HepG2 (cell line): ENCODE measurements around the gene PXMP4. TPM values are rescaled to one million over a fixed set of nuclear protein-coding genes. Genes with fewer than 3 reads are reported as not detected.
A peak's percentile ranks its signal among the peaks of the same experiment; 100 is the strongest.

Experiments
- ADNP ChIP-seq: sonication (generic); formaldehyde crosslinking; IDR thresholded peaks from 2 replicates; pipeline ENCODE4 v1.4.0; 2020; ENCODE audit warnings: missing genetic modification reagents
- FOXK1 ChIP-seq: sonication (generic); formaldehyde crosslinking; IDR thresholded peaks from 2 replicates; pipeline ENCODE4 v1.4.0; 2020; ENCODE audit warnings: low read depth, missing genetic modification reagents, borderline replicate concordance
- HIC2 ChIP-seq: sonication (generic); formaldehyde crosslinking; IDR thresholded peaks from 2 replicates; pipeline ENCODE4 v1.9.0; 2022; ENCODE audit warnings: low read depth, missing genetic modification reagents
- HMGA1 ChIP-seq: sonication (generic); formaldehyde crosslinking; conservative IDR thresholded peaks from 2 replicates; pipeline ENCODE4 v1.4.0; 2020; ENCODE audit warnings: missing genetic modification reagents
- NFAT5 ChIP-seq: sonication (generic); formaldehyde crosslinking; IDR thresholded peaks from 2 replicates; pipeline ENCODE4 v1.4.0; 2020; ENCODE audit warnings: missing genetic modification reagents
- NR1H2 ChIP-seq: sonication (generic); formaldehyde crosslinking; IDR thresholded peaks from 2 replicates; pipeline ENCODE4 v1.8.1; 2022; ENCODE audit warnings: low read depth, missing genetic modification reagents, borderline replicate concordance
- PAWR ChIP-seq: sonication (generic); formaldehyde crosslinking; IDR thresholded peaks from 2 replicates; pipeline ENCODE4 v1.4.0; 2020; ENCODE audit warnings: missing genetic modification reagents, mild to moderate bottlenecking, borderline replicate concordance
- PBX3 ChIP-seq: sonication (generic); formaldehyde crosslinking; IDR thresholded peaks from 2 replicates; pipeline ENCODE4 v1.8.1; 2023; ENCODE audit warnings: missing genetic modification reagents, inconsistent platforms, borderline replicate concordance
- RFX5 ChIP-seq: IDR thresholded peaks from 2 replicates; pipeline ENCODE4 v1.6.1; 2011; ENCODE audit warnings: low read depth, low read length, improper control_type of control experiment
- TEAD3 ChIP-seq: optimal IDR thresholded peaks from 2 replicates; pipeline ENCODE3; 2016; ENCODE audit warnings: borderline replicate concordance
- TIGD3 ChIP-seq: sonication (generic); formaldehyde crosslinking; IDR thresholded peaks from 2 replicates; pipeline ENCODE4 v1.5.1; 2020; ENCODE audit warnings: mild to moderate bottlenecking, missing genetic modification reagents, borderline replicate concordance
- ZNF232 ChIP-seq: sonication (generic); formaldehyde crosslinking; IDR thresholded peaks from 2 replicates; pipeline ENCODE4 v1.4.0; 2020; ENCODE audit warnings: missing genetic modification reagents, borderline replicate concordance
- ZNF343 ChIP-seq: sonication (generic); formaldehyde crosslinking; IDR thresholded peaks from 2 replicates; pipeline ENCODE4 v1.4.0; 2020; ENCODE audit warnings: mild to moderate bottlenecking, missing genetic modification reagents
- ZNF432 ChIP-seq: sonication (generic); formaldehyde crosslinking; IDR thresholded peaks from 2 replicates; pipeline ENCODE4 v1.5.0; 2020; ENCODE audit warnings: missing genetic modification reagents, mild to moderate bottlenecking, borderline replicate concordance
- ZNF629 ChIP-seq: sonication (generic); formaldehyde crosslinking; conservative IDR thresholded peaks from 2 replicates; pipeline ENCODE4 v1.5.0; 2020; ENCODE audit warnings: missing genetic modification reagents
- polyA plus RNA-seq, 8 experiments: library from polyadenylated mRNA; depleted of rRNA in 3 of 8; stranded (reverse) in 7 of 8; unstranded in 1 of 8; fragments of >200 nt; fragmentation: Illumina TruSeq in 4 of 8; extraction: Trizol in 4 of 8; gene quantifications; 2 replicates each; pipeline versions ENCODE4 v1.2.1 to v1.2.3, GENCODE V29; 2011 to 2016; ENCODE audit warnings: low read depth in 4 of 8, missing spikeins in 1 of 8, mixed read lengths in 1 of 8; ENCODE audit not compliant: insufficient read depth in 1 of 8
- total RNA-seq, 5 experiments: library from RNA; depleted of rRNA; stranded (reverse); fragments of >200 nt; fragmentation: Illumina TruSeq; extraction: Trizol; gene quantifications; 2 replicates each; pipeline ENCODE4 v1.2.3, GENCODE V29; 2016; ENCODE audit warnings: low read depth in 1 of 5
- TF ChIP-seq, protein P1 (sequence below): sonication (generic); formaldehyde crosslinking; IDR thresholded peaks from 2 replicates; pipeline ENCODE4 v1.4.0; 2020; ENCODE audit warnings: missing genetic modification reagents
- TF ChIP-seq, protein P2 (sequence below): sonication (generic); formaldehyde crosslinking; IDR thresholded peaks from 2 replicates; pipeline ENCODE4 v1.4.0; 2020; ENCODE audit warnings: mild to moderate bottlenecking, missing genetic modification reagents

PXMP4 gene
- total and polyA plus RNA-seq, 2 of the 13 experiments (the other 11 are each of a cell fraction or from before 2014, with no cell fraction given): not detected

GRCh38 chr20:33731693-33732165 lies 11.6 kb upstream of the PXMP4 start, which contains the start of gene ZNF341 (continued):
- TF ChIP-seq TIGD3 (CRISPR knock-in tag) (peak; percentile 60; the same call in 1 of the 2 replicates), RFX5 (no peak), NR1H2 (CRISPR knock-in tag) (no peak), FOXK1 (CRISPR knock-in tag) (peak; percentile 58), ZNF629 (CRISPR knock-in tag) (no peak), PAWR (CRISPR knock-in tag) (no peak), ZNF343 (CRISPR knock-in tag) (no peak), HIC2 (CRISPR knock-in tag) (peak; percentile 87), ZNF432 (CRISPR knock-in tag) (no peak), NFAT5 (CRISPR knock-in tag) (peak; percentile 77), ZNF232 (0 out of 2 replicates have a peak, but pooled peaks have one; percentile 43), ADNP (CRISPR knock-in tag) (no peak; the same call in 1 of the 2 replicates), TEAD3 (CRISPR knock-in tag) (peak; percentile 65), PBX3 (no peak), HMGA1 (no peak)
- TF ChIP-seq, protein P1, sequence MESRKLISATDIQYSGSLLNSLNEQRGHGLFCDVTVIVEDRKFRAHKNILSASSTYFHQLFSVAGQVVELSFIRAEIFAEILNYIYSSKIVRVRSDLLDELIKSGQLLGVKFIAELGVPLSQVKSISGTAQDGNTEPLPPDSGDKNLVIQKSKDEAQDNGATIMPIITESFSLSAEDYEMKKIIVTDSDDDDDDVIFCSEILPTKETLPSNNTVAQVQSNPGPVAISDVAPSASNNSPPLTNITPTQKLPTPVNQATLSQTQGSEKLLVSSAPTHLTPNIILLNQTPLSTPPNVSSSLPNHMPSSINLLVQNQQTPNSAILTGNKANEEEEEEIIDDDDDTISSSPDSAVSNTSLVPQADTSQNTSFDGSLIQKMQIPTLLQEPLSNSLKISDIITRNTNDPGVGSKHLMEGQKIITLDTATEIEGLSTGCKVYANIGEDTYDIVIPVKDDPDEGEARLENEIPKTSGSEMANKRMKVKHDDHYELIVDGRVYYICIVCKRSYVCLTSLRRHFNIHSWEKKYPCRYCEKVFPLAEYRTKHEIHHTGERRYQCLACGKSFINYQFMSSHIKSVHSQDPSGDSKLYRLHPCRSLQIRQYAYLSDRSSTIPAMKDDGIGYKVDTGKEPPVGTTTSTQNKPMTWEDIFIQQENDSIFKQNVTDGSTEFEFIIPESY (CRISPR knock-in tag): peak; percentile 79
- TF ChIP-seq, protein P2, sequence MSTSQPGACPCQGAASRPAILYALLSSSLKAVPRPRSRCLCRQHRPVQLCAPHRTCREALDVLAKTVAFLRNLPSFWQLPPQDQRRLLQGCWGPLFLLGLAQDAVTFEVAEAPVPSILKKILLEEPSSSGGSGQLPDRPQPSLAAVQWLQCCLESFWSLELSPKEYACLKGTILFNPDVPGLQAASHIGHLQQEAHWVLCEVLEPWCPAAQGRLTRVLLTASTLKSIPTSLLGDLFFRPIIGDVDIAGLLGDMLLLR (CRISPR knock-in tag): no peak
